GM12865 (cell line): ENCODE measurements around the gene PRKD2.

Experiments
- DNase-seq: peaks from one replicate; pipeline ENCODE4 v3.0.0; 2010; ENCODE audit warnings: low read depth
- H3K4me3 ChIP-seq: 2 replicates; pipeline ENCODE4 v1.5.1; 2011; ENCODE audit warnings: mild to moderate bottlenecking, low read depth, low read length, control low read depth
- TF ChIP-seq, protein P1 (sequence below): IDR thresholded peaks from 2 replicates; pipeline ENCODE4 v1.5.1; 2011; ENCODE audit warnings: low read length, control low read depth, low read depth, inconsistent platforms; ENCODE audit not compliant: insufficient read depth; ENCODE audit errors: missing control alignments

The PRKD2 gene

GRCh38 chr19:46721269-46722003 is 4.5 kb upstream of the PRKD2 start:
- TF ChIP-seq, protein P1, sequence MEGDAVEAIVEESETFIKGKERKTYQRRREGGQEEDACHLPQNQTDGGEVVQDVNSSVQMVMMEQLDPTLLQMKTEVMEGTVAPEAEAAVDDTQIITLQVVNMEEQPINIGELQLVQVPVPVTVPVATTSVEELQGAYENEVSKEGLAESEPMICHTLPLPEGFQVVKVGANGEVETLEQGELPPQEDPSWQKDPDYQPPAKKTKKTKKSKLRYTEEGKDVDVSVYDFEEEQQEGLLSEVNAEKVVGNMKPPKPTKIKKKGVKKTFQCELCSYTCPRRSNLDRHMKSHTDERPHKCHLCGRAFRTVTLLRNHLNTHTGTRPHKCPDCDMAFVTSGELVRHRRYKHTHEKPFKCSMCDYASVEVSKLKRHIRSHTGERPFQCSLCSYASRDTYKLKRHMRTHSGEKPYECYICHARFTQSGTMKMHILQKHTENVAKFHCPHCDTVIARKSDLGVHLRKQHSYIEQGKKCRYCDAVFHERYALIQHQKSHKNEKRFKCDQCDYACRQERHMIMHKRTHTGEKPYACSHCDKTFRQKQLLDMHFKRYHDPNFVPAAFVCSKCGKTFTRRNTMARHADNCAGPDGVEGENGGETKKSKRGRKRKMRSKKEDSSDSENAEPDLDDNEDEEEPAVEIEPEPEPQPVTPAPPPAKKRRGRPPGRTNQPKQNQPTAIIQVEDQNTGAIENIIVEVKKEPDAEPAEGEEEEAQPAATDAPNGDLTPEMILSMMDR, result no peak
- H3K4me3 ChIP-seq, result no peak overlapping the region
- no peak for DNase-seq

DNA sequence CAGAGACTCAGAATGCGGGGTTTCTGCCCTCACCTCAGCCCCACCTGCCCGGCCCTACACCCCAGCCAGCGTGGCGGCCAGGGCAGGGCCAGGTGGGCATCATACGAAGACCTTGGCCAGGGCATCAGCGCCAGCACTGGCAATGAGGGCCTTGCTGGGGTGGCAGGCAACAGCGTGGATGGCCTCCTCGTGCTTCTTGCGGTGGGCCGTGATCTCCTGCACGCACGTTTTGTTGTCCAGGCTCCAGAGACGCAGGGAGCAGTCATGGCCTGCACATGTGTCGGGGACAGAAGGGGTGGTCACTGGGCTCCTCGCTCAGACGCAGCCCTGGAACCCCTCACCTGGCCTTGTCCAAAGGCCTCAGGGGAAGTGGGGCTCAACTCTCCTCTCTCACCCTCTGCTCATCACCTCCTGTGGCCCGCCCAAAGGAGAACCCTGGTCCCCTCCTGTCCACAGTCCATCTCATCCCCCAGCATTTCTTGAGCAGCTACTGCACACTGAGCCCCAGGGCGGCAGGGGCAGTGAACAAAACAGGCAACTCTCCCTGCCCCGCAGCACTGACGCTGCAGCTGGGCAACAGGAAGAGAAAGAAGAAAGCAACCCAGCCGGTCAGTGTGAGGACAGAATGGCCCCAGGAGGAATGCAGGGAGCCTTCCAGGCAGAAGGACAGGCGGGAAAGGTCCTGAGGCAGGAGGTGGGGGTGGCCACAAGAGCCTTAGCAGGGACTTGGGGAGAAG is 3.8 kb upstream of the PRKD2 start:
- DNase-seq, result no peak
- H3K4me3 ChIP-seq, result no peak overlapping the region
- TF ChIP-seq, protein P1, result no peak

DNA sequence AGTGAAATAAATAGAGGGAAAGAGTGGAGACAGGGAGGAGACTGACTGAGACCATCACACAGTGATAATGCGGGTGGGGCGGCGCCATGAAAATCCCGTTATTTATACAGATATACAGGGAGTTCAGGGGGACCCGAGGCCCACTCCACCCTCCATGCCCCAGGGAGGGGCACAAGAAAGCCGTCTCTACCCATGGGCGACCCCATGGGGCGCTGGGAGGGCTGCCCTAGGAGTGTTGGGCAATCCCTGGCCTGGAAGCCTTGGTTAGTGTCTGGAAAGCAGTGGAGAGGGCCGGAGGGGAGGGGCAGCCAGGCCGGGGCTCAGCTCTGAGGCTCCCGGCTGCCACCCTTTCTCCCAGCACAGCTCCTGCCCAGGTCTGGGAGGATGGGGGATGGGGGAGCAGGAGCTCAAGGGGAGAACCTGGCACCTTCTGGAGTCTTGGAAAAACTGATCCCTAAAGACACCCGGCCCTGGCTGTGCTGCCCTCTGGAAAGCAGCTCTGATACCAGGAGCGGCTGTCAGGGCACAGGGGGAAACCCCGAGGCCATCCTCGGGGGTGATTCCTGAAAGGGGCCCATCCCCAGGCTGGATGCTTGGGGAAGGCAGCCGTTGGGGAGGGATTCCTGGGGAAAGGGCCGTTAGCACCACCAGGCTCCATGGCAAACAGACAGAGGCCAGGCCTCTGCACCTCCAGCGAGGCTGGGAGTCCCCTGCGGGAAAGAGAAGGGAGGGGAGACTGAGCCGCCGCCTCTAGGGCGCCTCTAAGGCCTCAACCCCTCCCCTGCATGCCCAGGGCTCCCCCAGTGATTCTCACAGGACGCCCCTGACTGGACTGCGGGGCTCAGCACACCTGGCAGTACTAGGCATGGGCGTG is 3.0 kb upstream of the PRKD2 start:
- TF ChIP-seq, protein P1, result no peak
- no peak overlapping the region for H3K4me3 ChIP-seq
- no peak for DNase-seq

- H3K4me3 ChIP-seq, result peak overlapping the region; percentile 97
- TF ChIP-seq, protein P1, result no peak
Observed at GRCh38 chr19:46718934-46719622, 2.2 kb upstream of the PRKD2 start.

GRCh38 chr19:46718157-46718933 is 1.4 kb upstream of the PRKD2 start:
- DNase-seq, result peak; percentile 89
- TF ChIP-seq, protein P1, result no peak
- peak overlapping the region; percentile 97 for H3K4me3 ChIP-seq

More at GRCh38 chr19:46718934-46719622, 2.2 kb upstream of the PRKD2 start:
- DNase-seq, result peak; percentile 90
